ENCODE data around the gene IGFBP3.

IGFBP3 gene

DNA sequence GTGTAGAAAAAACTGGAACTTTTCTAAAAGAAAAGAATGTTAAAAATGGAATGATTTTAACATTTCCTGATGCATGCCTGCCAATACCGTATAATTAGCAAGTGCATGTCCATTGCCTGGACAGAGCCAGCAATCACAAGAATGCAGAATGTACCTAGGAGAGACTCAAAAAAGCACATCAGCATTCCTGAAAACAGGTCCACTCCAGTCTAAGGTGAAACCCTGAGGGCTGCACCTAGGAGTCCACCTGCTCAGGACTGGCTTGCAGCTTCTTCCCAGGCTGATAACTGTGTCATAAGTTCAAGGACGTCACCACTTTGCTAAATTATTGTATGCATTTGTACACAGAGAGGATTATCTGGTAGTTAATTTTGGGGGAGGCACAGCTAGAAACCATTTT is 53.6 kb downstream of the IGFBP3 start:
- DNase-seq: no peak

DNA sequence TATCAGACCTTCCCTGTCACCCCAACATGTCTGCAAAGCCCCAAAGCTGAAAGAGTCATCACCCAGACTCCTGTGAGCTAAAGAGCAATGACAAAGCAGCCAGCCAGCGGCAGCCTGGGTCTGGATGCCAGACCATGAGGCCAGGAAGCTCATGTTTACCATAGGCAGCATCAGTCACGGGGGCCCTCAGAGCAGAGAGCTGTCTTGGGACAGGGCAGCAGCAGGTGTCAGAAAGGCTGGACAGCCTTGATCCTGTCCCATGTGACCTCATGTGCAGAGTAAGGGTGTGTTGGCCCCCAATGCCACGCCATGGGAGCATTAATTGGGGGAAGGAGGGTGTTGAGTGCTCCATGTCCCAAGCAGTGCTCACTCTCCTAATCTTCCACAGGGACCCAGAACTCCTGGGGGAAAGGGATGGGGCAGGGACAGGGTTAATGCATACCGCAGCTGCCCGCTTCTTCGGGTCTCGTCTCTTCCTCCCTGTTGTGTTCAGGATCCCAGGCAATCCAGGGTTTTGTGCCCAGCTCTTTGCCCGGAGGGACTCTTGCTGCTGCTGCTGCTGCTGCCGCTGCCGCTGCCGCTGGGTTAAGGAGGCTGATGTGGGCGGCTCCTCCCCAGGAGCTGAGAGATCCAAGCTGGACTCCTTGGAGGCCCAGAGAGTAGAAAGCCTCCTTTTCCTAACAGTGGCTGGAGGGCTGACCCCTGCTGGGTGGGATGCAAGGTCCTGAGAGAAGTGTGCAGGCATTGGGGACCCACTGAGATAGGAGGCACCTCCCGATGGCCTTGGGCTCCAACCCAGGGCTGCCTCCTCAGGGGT is 55.3 kb downstream of the IGFBP3 start:
- DNase-seq: no peak

GRCh38 chr7:45863715-45864114 is 57.4 kb downstream of the IGFBP3 start:
- DNase-seq: no peak

Measured in NCI-H146 (cell line).